Right cardiac atrium (tissue), 5 donors: Measurements from ENCODE around the gene LRGUK. TPM values are rescaled to one million over a fixed set of nuclear protein-coding genes. Genes with fewer than 3 reads are reported as not detected.
A peak's percentile ranks its signal among the peaks of the same experiment; 100 is the strongest.

Experiments used
- ATAC-seq, 2 donors: fragments of 200-7000 bp; cut with Tn5 transposase; one replicate each; pipeline versions ENCODE4 v1.8.0 to v1.9.1; 2020; ENCODE audit warnings: moderate library complexity in 2 of 2, mild to moderate bottlenecking in 1 of 2
- DNase-seq, 3 donors: peaks; one replicate each; pipeline ENCODE4 v3.0.0-alpha.2; 2020
- H3K27ac ChIP-seq: one replicate; pipeline ENCODE4 v1.5.1; 2013; ENCODE audit warnings: mild to moderate bottlenecking, low read length, control low read depth, moderate library complexity
- H3K27me3 ChIP-seq: one replicate; pipeline ENCODE4 v1.6.1; 2013; ENCODE audit not compliant: control insufficient read depth, insufficient read depth
- H3K4me1 ChIP-seq: one replicate; pipeline ENCODE4 v1.6.1; 2013; ENCODE audit warnings: low read length; ENCODE audit not compliant: control insufficient read depth, insufficient read depth
- H3K4me3 ChIP-seq: one replicate; pipeline ENCODE4 v1.5.1; 2013; ENCODE audit warnings: low read length, control low read depth
- H3K9me3 ChIP-seq: one replicate; pipeline ENCODE4 v1.6.1; 2013; ENCODE audit warnings: low read length; ENCODE audit not compliant: control insufficient read depth
- WGBS: extraction: QIAGEN DNeasy Blood & Tissue Kit; methylation state at CpG from one replicate; pipeline ENCODE4 v1.1.7; 2013; 5-methylcytosine and 5-hydroxymethylcytosine counted together
- intact Hi-C, 4 donors: fragments of 100-400 bp; cut with DNase I; formaldehyde crosslinking; loops; one replicate each; pipeline versions ENCODE4 v1.11.0 to v1.14.0; 2022 to 2023
- polyA plus RNA-seq: library from polyadenylated mRNA; stranded (reverse); fragments of 200-250 nt; gene quantifications from one replicate; pipeline ENCODE4 v1.2.3, GENCODE V29; 2013
- total RNA-seq, 4 donors: library from RNA; stranded (reverse); fragmentation: NEBNext Ultra II Directional; extraction: Animal tissue kit (Norgen Biotek cat#: 25700); gene quantifications; one replicate each; pipeline ENCODE4 v1.2.1, GENCODE V29; 2021
- donor health status: healthy with polysubstance abuse.
- donor health status: DM: no; HTN: yes; CAD: no.
- donor health status: DM: no; HTN: no; CAD: no.
- donor health status: DM: no; HTN: yes; CAD: no; lungs with severe emphysema.
- donor health status: DM: yes; HTN: yes; CAD: no.

The LRGUK gene
- total and polyA plus RNA-seq, 5 donors = 0.06 to 0.40 (median 0.16) TPM; not detected in 1

GRCh38 chr7:134254311-134254710, 127.2 kb downstream of the LRGUK start:
- ATAC-seq = no peak

GRCh38 chr7:134255814-134256213, 128.7 kb downstream of the LRGUK start:
- 73% methylated on average over 5 of the region's 5 CpGs for WGBS
- H3K4me1 ChIP-seq = no peaks in the 10 kb centered on the region
- no peak overlapping the region for H3K4me3 ChIP-seq
- no peak overlapping the region for H3K27ac ChIP-seq
- no peaks in the 10 kb centered on the region for H3K27me3 ChIP-seq
- H3K9me3 ChIP-seq = no peaks in the 10 kb centered on the region
- intact Hi-C loops = no loop called here
- no peak for ATAC-seq
- DNase-seq = no peak

More at GRCh38 chr7:134254311-134254710, 127.2 kb downstream of the LRGUK start:
- WGBS = 93% methylated on average over 3 of the region's 3 CpGs
- Histone ChIP-seq H3K4me1 (no peaks in the 10 kb centered on the region), H3K27ac (no peak overlapping the region), H3K4me3 (no peak overlapping the region), H3K9me3 (no peaks in the 10 kb centered on the region), H3K27me3 (no peaks in the 10 kb centered on the region)
- intact Hi-C loops = no loop called here
- no peak for DNase-seq

- H3K27me3 ChIP-seq = no peaks in the 10 kb centered on the region
- ATAC-seq (no peak), DNase-seq (no peak)
- no peaks in the 10 kb centered on the region for H3K4me1 ChIP-seq
- H3K9me3 ChIP-seq = no peaks in the 10 kb centered on the region
- 83% methylated on average over 4 of the region's 4 CpGs for WGBS
- intact Hi-C loops = no loop called here
- no peak overlapping the region for H3K4me3 ChIP-seq
- H3K27ac ChIP-seq = no peak overlapping the region
Observed at GRCh38 chr7:134262322-134262721, 135.2 kb downstream of the LRGUK start.

- Histone ChIP-seq H3K27me3 (no peaks in the 10 kb centered on the region), H3K9me3 (no peaks in the 10 kb centered on the region), H3K27ac (no peak overlapping the region), H3K4me3 (no peak overlapping the region), H3K4me1 (no peaks in the 10 kb centered on the region)
- WGBS = 40% methylated on average over 5 of the region's 5 CpGs
- intact Hi-C loops = no loop called here
- ATAC-seq (no peak), DNase-seq (peak in 1 of 3 donors; percentile 14)
Observed at GRCh38 chr7:134276951-134277350, 149.8 kb downstream of the LRGUK start.

- intact Hi-C loops = no loop called here
- no peaks in the 10 kb centered on the region for H3K27me3 ChIP-seq
- no peak overlapping the region for H3K27ac ChIP-seq
- DNase-seq = no peak
- H3K9me3 ChIP-seq = no peaks in the 10 kb centered on the region
- no peak for ATAC-seq
- no peaks in the 10 kb centered on the region for H3K4me1 ChIP-seq
- 75% methylated on average over 7 of the region's 7 CpGs for WGBS
- no peak overlapping the region for H3K4me3 ChIP-seq
Observed at GRCh38 chr7:134278502-134279153, 151.5 kb downstream of the LRGUK start.

- Histone ChIP-seq H3K27ac (no peak overlapping the region), H3K4me3 (no peak overlapping the region), H3K4me1 (no peaks in the 10 kb centered on the region), H3K9me3 (no peaks in the 10 kb centered on the region), H3K27me3 (no peaks in the 10 kb centered on the region)
- no peak for ATAC-seq
- DNase-seq = no peak
- intact Hi-C loops = no loop called here
- 57% methylated on average over 3 of the region's 3 CpGs for WGBS
Observed at GRCh38 chr7:134279336-134279735, 152.2 kb downstream of the LRGUK start.

- Histone ChIP-seq H3K27me3 (no peaks in the 10 kb centered on the region), H3K9me3 (no peaks in the 10 kb centered on the region), H3K4me3 (no peak overlapping the region), H3K27ac (no peak overlapping the region), H3K4me1 (no peaks in the 10 kb centered on the region)
- DNase-seq = no peak
- intact Hi-C loops = no loop called here
- ATAC-seq = no peak
Observed at GRCh38 chr7:134279898-134280297, 152.8 kb downstream of the LRGUK start.

GRCh38 chr7:134280508-134280907, 153.4 kb downstream of the LRGUK start:
- intact Hi-C loops = no loop called here
- Histone ChIP-seq H3K27ac (no peak overlapping the region), H3K27me3 (no peaks in the 10 kb centered on the region), H3K9me3 (no peaks in the 10 kb centered on the region), H3K4me1 (no peaks in the 10 kb centered on the region), H3K4me3 (no peak overlapping the region)
- WGBS = 48% methylated on average over 2 of the region's 2 CpGs
- ATAC-seq = no peak
- no peak for DNase-seq

GRCh38 chr7:134284011-134284410, 156.9 kb downstream of the LRGUK start:
- H3K4me1 ChIP-seq = no peaks in the 10 kb centered on the region
- H3K27ac ChIP-seq = no peak overlapping the region
- no peak overlapping the region for H3K4me3 ChIP-seq
- intact Hi-C loops = no loop called here
- ATAC-seq (no peak), DNase-seq (no peak)
- H3K9me3 ChIP-seq = no peaks in the 10 kb centered on the region
- no peaks in the 10 kb centered on the region for H3K27me3 ChIP-seq
- WGBS = 44% methylated on average over 6 of the region's 6 CpGs

- whole genome bisulfite sequencing = 73% methylated on average over 3 of the region's 3 CpGs
- H3K9me3 ChIP-seq = no peaks in the 10 kb centered on the region
- intact Hi-C loops = no loop called here
Observed at GRCh38 chr7:134284952-134285351, 157.8 kb downstream of the LRGUK start.

GRCh38 chr7:134287916-134288659, 160.9 kb downstream of the LRGUK start:
- Histone ChIP-seq H3K4me3 (no peak overlapping the region), H3K9me3 (no peaks in the 10 kb centered on the region), H3K4me1 (peaks cover 1% of the 10 kb centered on the region), H3K27me3 (no peaks in the 10 kb centered on the region), H3K27ac (no peak overlapping the region)
- 85% methylated on average over 12 of the region's 12 CpGs for WGBS
- no peak for DNase-seq
- intact Hi-C loops = no loop called here
- no peak for ATAC-seq

More at GRCh38 chr7:134284952-134285351, 157.8 kb downstream of the LRGUK start:
- Histone ChIP-seq H3K4me3 (no peak overlapping the region), H3K27me3 (no peaks in the 10 kb centered on the region), H3K27ac (no peak overlapping the region), H3K4me1 (no peaks in the 10 kb centered on the region)
- DNase-seq (no peak), ATAC-seq (no peak)
